Neural cell (in vitro differentiated cells): ENCODE data around the gene ITGAD. TPM values are rescaled to one million over a fixed set of nuclear protein-coding genes. Genes with fewer than 3 reads are reported as not detected.

Experiments used
- H2AFZ ChIP-seq: fragments of 200-600, 300-800 bp; sonication (generic), shearing (Covaris generic); 2 replicates; pipeline ENCODE4 v1.6.0; 2014; ENCODE audit warnings: low read depth, mild to moderate bottlenecking, antibody characterized with exemption, low read length, moderate library complexity
- H3F3A ChIP-seq: fragments of 200-600 bp; shearing (Covaris generic); 2 replicates; pipeline ENCODE4 v1.6.1; 2016; ENCODE audit warnings: mild to moderate bottlenecking, moderate library complexity, mixed read lengths, antibody characterized with exemption, low read length; ENCODE audit not compliant: insufficient read depth, poor library complexity, severe bottlenecking
- H3K27ac ChIP-seq: fragments of 200-600, 300-800 bp; sonication (generic), shearing (Covaris generic); 2 replicates; pipeline ENCODE4 v1.5.1; 2014; ENCODE audit warnings: mild to moderate bottlenecking, low read length, moderate library complexity
- H3K27me3 ChIP-seq: fragments of 300-800, 200-600 bp; sonication (generic), shearing (Covaris generic); 2 replicates; pipeline ENCODE4 v1.6.0; 2014; ENCODE audit warnings: mild to moderate bottlenecking, low read depth, low read length, moderate library complexity; ENCODE audit not compliant: insufficient read depth
- H3K36me3 ChIP-seq: fragments of 300-800, 200-600 bp; sonication (generic), shearing (Covaris generic); 2 replicates; pipeline ENCODE4 v1.5.1; 2014; ENCODE audit warnings: mild to moderate bottlenecking, antibody characterized with exemption, low read length, moderate library complexity; ENCODE audit not compliant: insufficient read depth
- H3K4me2 ChIP-seq: fragments of 300-800, 200-600 bp; sonication (generic), shearing (Covaris generic); 2 replicates; pipeline ENCODE4 v1.6.0; 2014; ENCODE audit warnings: mild to moderate bottlenecking, low read length
- H3K4me3 ChIP-seq: fragments of 300-800, 200-600 bp; sonication (generic), shearing (Covaris generic); 2 replicates; pipeline ENCODE4 v1.5.1; 2014; ENCODE audit warnings: mild to moderate bottlenecking, low read length, moderate library complexity
- H3K79me2 ChIP-seq: fragments of 200-600 bp; shearing (Covaris generic); replicated peaks from 2 replicates; pipeline ENCODE4 v1.6.0; 2014; ENCODE audit warnings: mild to moderate bottlenecking, low read length, moderate library complexity; ENCODE audit not compliant: insufficient read depth
- H3K9ac ChIP-seq: fragments of 300-800, 200-600 bp; sonication (generic), shearing (Covaris generic); 2 replicates; pipeline ENCODE4 v1.6.1; 2016; ENCODE audit warnings: mild to moderate bottlenecking, low read length, mixed read lengths
- H3K9me2 ChIP-seq: fragments of 200-600 bp; shearing (Covaris generic); 2 replicates; pipeline ENCODE4 v1.6.1; 2016; ENCODE audit warnings: mild to moderate bottlenecking, low read length, mixed read lengths; ENCODE audit not compliant: insufficient read depth
- H3K9me3 ChIP-seq: fragments of 200-600, 300-800 bp; sonication (generic), shearing (Covaris generic); 2 replicates; pipeline ENCODE4 v1.6.1; 2016; ENCODE audit warnings: mild to moderate bottlenecking, mixed run types, low read length, moderate library complexity, mixed read lengths
- H4K20me1 ChIP-seq: fragments of 200-600 bp; shearing (Covaris generic); 2 replicates; pipeline ENCODE4 v1.6.1; 2016; ENCODE audit warnings: mild to moderate bottlenecking, mixed run types; ENCODE audit not compliant: insufficient read depth
- CTCF ChIP-seq: fragments of 450-650 bp; IDR thresholded peaks from 2 replicates; pipeline ENCODE4 v1.5.1; 2014; ENCODE audit warnings: antibody characterized with exemption, mild to moderate bottlenecking, moderate library complexity; ENCODE audit not compliant: poor library complexity, severe bottlenecking
- EP300 ChIP-seq: fragments of 450-650 bp; conservative IDR thresholded peaks from 2 replicates; pipeline ENCODE4 v1.6.1; 2014; ENCODE audit warnings: antibody characterized with exemption, mild to moderate bottlenecking, moderate library complexity; ENCODE audit not compliant: poor library complexity, severe bottlenecking
- EZH2 ChIP-seq: fragments of 200-600, 300-800 bp; shearing (Covaris generic), sonication (generic); IDR thresholded peaks from 2 replicates; pipeline ENCODE4 v1.6.1; 2014; ENCODE audit warnings: antibody characterized with exemption, low read length, borderline replicate concordance, mild to moderate bottlenecking; ENCODE audit not compliant: insufficient read depth, poor library complexity, severe bottlenecking
- MXI1 ChIP-seq: fragments of 450-650 bp; conservative IDR thresholded peaks from 2 replicates; pipeline ENCODE4 v1.6.1; 2014; ENCODE audit warnings: antibody characterized with exemption, mild to moderate bottlenecking; ENCODE audit not compliant: poor library complexity, severe bottlenecking
- POLR2AphosphoS5 ChIP-seq: IDR thresholded peaks from 2 replicates; pipeline ENCODE4 v1.6.1; 2012
- RAD21 ChIP-seq: fragments of 450-650 bp; conservative IDR thresholded peaks from 2 replicates; pipeline ENCODE4 v1.6.1; 2014; ENCODE audit warnings: antibody characterized with exemption, mild to moderate bottlenecking, moderate library complexity
- REST ChIP-seq: IDR thresholded peaks from 2 replicates; pipeline ENCODE4 v1.6.1; 2012; ENCODE audit warnings: borderline replicate concordance
- SMC3 ChIP-seq: fragments of 450-650 bp; conservative IDR thresholded peaks from 2 replicates; pipeline ENCODE4 v1.6.1; 2014; ENCODE audit warnings: antibody characterized with exemption, mild to moderate bottlenecking, moderate library complexity; ENCODE audit not compliant: poor library complexity
- TAF1 ChIP-seq: IDR thresholded peaks from 2 replicates; pipeline ENCODE4 v1.6.1; 2012; ENCODE audit warnings: low read depth
- polyA plus RNA-seq: library from polyadenylated mRNA; depleted of rRNA; stranded (reverse); fragments of >200 nt; gene quantifications from 2 replicates; pipeline ENCODE4 v1.2.3, GENCODE V29; 2014

The ITGAD gene
- polyA plus RNA-seq, 1 donor from 2014 or later, result not detected

- no peak for TF ChIP-seq POLR2AphosphoS5
- TF ChIP-seq REST, result no peak
- no peak for TF ChIP-seq EP300
- no peak for TF ChIP-seq CTCF
- TF ChIP-seq RAD21, result no peak
- TF ChIP-seq EZH2, result no peak
- no peak for TF ChIP-seq SMC3
- TF ChIP-seq TAF1, result no peak
- no peak for TF ChIP-seq MXI1
Observed at GRCh38 chr16:31453255-31454204, 60.4 kb downstream of the ITGAD start.

GRCh38 chr16:31455601-31456314, 62.6 kb downstream of the ITGAD start:
- H3K4me3 ChIP-seq, result peak overlapping the region; percentile 8
- H3F3A ChIP-seq, result peaks cover 8% of the 10 kb centered on the region
- peaks cover 19% of the 10 kb centered on the region for H3K79me2 ChIP-seq
- no peaks in the 10 kb centered on the region for H3K9me3 ChIP-seq
- TF ChIP-seq CTCF (peak; percentile 32), MXI1 (no peak)
- no peaks in the 10 kb centered on the region for H4K20me1 ChIP-seq
- H3K36me3 ChIP-seq, result no peaks in the 10 kb centered on the region
- H3K9ac ChIP-seq, result no peak overlapping the region
- no peak overlapping the region for H3K27ac ChIP-seq
- no peak overlapping the region for H3K4me2 ChIP-seq
- H3K9me2 ChIP-seq, result no peaks in the 10 kb centered on the region
- H3K27me3 ChIP-seq, result no peaks in the 10 kb centered on the region
- H2AFZ ChIP-seq, result no peak overlapping the region

More at GRCh38 chr16:31453255-31454204, 60.4 kb downstream of the ITGAD start:
- Histone ChIP-seq H3K9me3 (no peaks in the 10 kb centered on the region), H3K27ac (no peak overlapping the region), H4K20me1 (no peaks in the 10 kb centered on the region), H3K36me3 (no peaks in the 10 kb centered on the region), H3K9ac (no peak overlapping the region), H3K79me2 (peaks cover 19% of the 10 kb centered on the region), H3K4me3 (no peak overlapping the region), H3K4me2 (no peak overlapping the region), H3K9me2 (no peaks in the 10 kb centered on the region), H3K27me3 (no peaks in the 10 kb centered on the region), H3F3A (no peaks in the 10 kb centered on the region), H2AFZ (no peak overlapping the region)
